DOHH2 (cell line): ENCODE data around the gene ICA1L.

ENCODE experiments used
- CTCF ChIP-seq: fragments of 200-600 bp; sonication (generic); IDR thresholded peaks from one replicate; pipeline ENCODE4 v1.5.1; 2014; ENCODE audit warnings: antibody characterized with exemption, mild to moderate bottlenecking, low read depth, low read length; ENCODE audit not compliant: poor library complexity, severe bottlenecking
- EZH2phosphoT487 ChIP-seq: fragments of 200-600 bp; sonication (generic); IDR thresholded peaks from 2 replicates; pipeline ENCODE4 v1.6.1; 2017; ENCODE audit warnings: borderline replicate concordance, mild to moderate bottlenecking, antibody characterized with exemption, low read length, moderate library complexity, mixed read lengths

DNA sequence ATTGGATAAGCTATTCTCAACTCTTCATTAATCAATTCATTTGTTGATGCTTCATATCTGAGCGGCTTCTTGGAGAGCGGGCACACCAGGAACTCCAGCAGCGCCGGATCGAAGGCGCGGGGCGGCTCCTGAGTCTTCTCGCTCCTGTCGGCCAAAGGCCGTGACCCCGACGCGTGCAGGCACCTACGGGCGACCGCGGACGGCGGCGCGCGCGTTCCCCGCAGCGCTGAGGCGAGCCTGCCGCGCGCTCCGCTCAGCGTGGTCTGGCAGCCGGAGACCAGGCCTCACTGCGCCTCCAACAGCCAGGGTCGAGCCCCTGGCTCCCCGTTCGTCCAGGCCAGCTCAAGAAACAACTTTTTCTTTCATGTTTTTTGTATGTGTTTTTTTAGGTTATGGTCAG lies 97.5 kb downstream of the ICA1L start:
- no peak for TF ChIP-seq CTCF
- no peak for TF ChIP-seq EZH2phosphoT487
